ENCODE data around the gene TFCP2L1.

Gene TFCP2L1

GRCh38 chr2:121266543-121267106, 18.4 kb downstream of the TFCP2L1 start:
- DNase-seq (ENCODE audit: low read depth), result no peak

- DNase-seq (ENCODE audit: low read depth), result no peak
These were observed 20.8 kb downstream of the TFCP2L1 start for GRCh38 chr2:121263996-121264715.

- DNase-seq (ENCODE audit: low read depth), result no peak
These were observed 24.4 kb downstream of the TFCP2L1 start for GRCh38 chr2:121260370-121261154.

GRCh38 chr2:121258051-121258450, 27.0 kb downstream of the TFCP2L1 start:
- no peak for DNase-seq (ENCODE audit: low read depth)

GRCh38 chr2:121257480-121257840, 27.5 kb downstream of the TFCP2L1 start:
- DNase-seq (ENCODE audit: low read depth), result no peak

GRCh38 chr2:121256720-121257479, 28.1 kb downstream of the TFCP2L1 start:
- DNase-seq (ENCODE audit: low read depth), result no peak

- DNase-seq (ENCODE audit: low read depth), result no peak
These were observed 29.6 kb downstream of the TFCP2L1 start for GRCh38 chr2:121255358-121255757.

- DNase-seq (ENCODE audit: low read depth), result no peak
These were observed 30.3 kb downstream of the TFCP2L1 start for GRCh38 chr2:121254748-121255147.

GRCh38 chr2:121253674-121254240, 31.2 kb downstream of the TFCP2L1 start:
- no peak for DNase-seq (ENCODE audit: low read depth)

GRCh38 chr2:121253021-121253673, 31.9 kb downstream of the TFCP2L1 start:
- DNase-seq (ENCODE audit: low read depth), result no peak

GRCh38 chr2:121251497-121251896, 33.5 kb downstream of the TFCP2L1 start:
- DNase-seq (ENCODE audit: low read depth), result no peak

GRCh38 chr2:121248766-121249343, 36.1 kb downstream of the TFCP2L1 start:
- no peak for DNase-seq (ENCODE audit: low read depth)

- no peak for DNase-seq (ENCODE audit: low read depth)
These were observed 37.0 kb downstream of the TFCP2L1 start for GRCh38 chr2:121247971-121248370.

- no peak for DNase-seq (ENCODE audit: low read depth)
These were observed 37.5 kb downstream of the TFCP2L1 start for GRCh38 chr2:121247534-121247933.

- no peak for DNase-seq (ENCODE audit: low read depth)
These were observed 38.2 kb downstream of the TFCP2L1 start for GRCh38 chr2:121246704-121247255.

GRCh38 chr2:121245913-121246312, 39.1 kb downstream of the TFCP2L1 start:
- no peak for DNase-seq (ENCODE audit: low read depth)

- DNase-seq (ENCODE audit: low read depth), result no peak
These were observed 39.7 kb downstream of the TFCP2L1 start for GRCh38 chr2:121245120-121245820.

- DNase-seq (ENCODE audit: low read depth), result no peak
These were observed 40.4 kb downstream of the TFCP2L1 start for GRCh38 chr2:121244616-121245015.

- no peak for DNase-seq (ENCODE audit: low read depth)
These were observed 41.1 kb downstream of the TFCP2L1 start for GRCh38 chr2:121243821-121244460.

GRCh38 chr2:121242976-121243375, 42.0 kb downstream of the TFCP2L1 start:
- DNase-seq (ENCODE audit: low read depth), result no peak
